ENCODE data around the gene SLC27A2.

GRCh38 chr15:50140983-50141382, 41.0 kb upstream of the SLC27A2 start:
- TF ChIP-seq CTCF (IDR thresholded peaks at IDR 0.05): no peak
- TF ChIP-seq ZFX (IDR thresholded peaks at IDR 0.05; ENCODE audit: borderline replicate concordance): no peak

Data from 22Rv1 (cell line).